Glutamatergic neuron (in vitro differentiated cells): ENCODE results near the gene SLC47A1. TPM values are rescaled to one million over a fixed set of nuclear protein-coding genes. Genes with fewer than 3 reads are reported as not detected.

Experiments
- DNase-seq: peaks from one replicate; pipeline ENCODE4 v3.0.0; 2022
- H3K27ac Mint-ChIP-seq: one replicate; pipeline ENCODE4 v1.8.0; 2020; ENCODE audit warnings: mild to moderate bottlenecking, mixed read lengths, inconsistent platforms; ENCODE audit not compliant: unreplicated experiment
- H3K27me3 Mint-ChIP-seq: one replicate; pipeline ENCODE4 v1.8.0; 2020; ENCODE audit warnings: mild to moderate bottlenecking, moderate library complexity, mixed read lengths, inconsistent platforms; ENCODE audit not compliant: unreplicated experiment
- H3K36me3 Mint-ChIP-seq: one replicate; pipeline ENCODE4 v1.8.0; 2020; ENCODE audit warnings: mild to moderate bottlenecking, mixed read lengths, inconsistent platforms; ENCODE audit not compliant: unreplicated experiment
- H3K4me1 Mint-ChIP-seq: one replicate; pipeline ENCODE4 v1.8.0; 2020; ENCODE audit warnings: mild to moderate bottlenecking, low read depth, mixed read lengths, inconsistent platforms; ENCODE audit not compliant: unreplicated experiment
- H3K4me3 Mint-ChIP-seq: one replicate; pipeline ENCODE4 v1.8.0; 2020; ENCODE audit warnings: mild to moderate bottlenecking, mixed read lengths, inconsistent platforms; ENCODE audit not compliant: unreplicated experiment
- H3K9me3 Mint-ChIP-seq: one replicate; pipeline ENCODE4 v1.8.0; 2020; ENCODE audit warnings: mild to moderate bottlenecking, moderate library complexity, mixed read lengths, inconsistent platforms; ENCODE audit not compliant: unreplicated experiment
- CTCF ChIP-seq: fragments of 200-600 bp; sonication (generic); IDR thresholded peaks from one replicate; pipeline ENCODE4 v1.5.0; 2021; ENCODE audit not compliant: partially characterized antibody, unreplicated experiment
- total RNA-seq: library from RNA; stranded (reverse); fragmentation: NEBNext Ultra II Directional; extraction: Animal tissue kit (Norgen Biotek cat#: 25700); gene quantifications from one replicate; pipeline ENCODE4 v1.2.1, GENCODE V29; 2021; ENCODE audit not compliant: unreplicated experiment

SLC47A1 gene
- total RNA-seq, 1 donor from 2014 or later = not detected

GRCh38 chr17:19531780-19532501 lies 1.7 kb upstream of the SLC47A1 start:
- no peak for DNase-seq
- Mint-ChIP-seq H3K9me3 (peaks cover 8% of the 10 kb centered on the region), H3K27ac (no peak overlapping the region), H3K27me3 (peaks cover 13% of the 10 kb centered on the region), H3K36me3 (peaks cover 6% of the 10 kb centered on the region), H3K4me3 (no peak overlapping the region), H3K4me1 (no peaks in the 10 kb centered on the region)
- TF ChIP-seq CTCF = no peak

GRCh38 chr17:19533036-19533717 lies 477 bp upstream of the SLC47A1 start:
- H3K9me3 Mint-ChIP-seq = peaks cover 9% of the 10 kb centered on the region
- H3K27me3 Mint-ChIP-seq = peaks cover 14% of the 10 kb centered on the region
- no peak for TF ChIP-seq CTCF
- no peak overlapping the region for H3K27ac Mint-ChIP-seq
- peaks cover 5% of the 10 kb centered on the region for H3K4me1 Mint-ChIP-seq
- no peak for DNase-seq
- H3K36me3 Mint-ChIP-seq = peaks cover 6% of the 10 kb centered on the region
- H3K4me3 Mint-ChIP-seq = peak overlapping the region; percentile 74

GRCh38 chr17:19534562-19535149 lies 1.0 kb downstream of the SLC47A1 start:
- peaks cover 18% of the 10 kb centered on the region for H3K27me3 Mint-ChIP-seq
- peaks cover 11% of the 10 kb centered on the region for H3K9me3 Mint-ChIP-seq
- H3K27ac Mint-ChIP-seq = no peak overlapping the region
- no peak for DNase-seq
- peak overlapping the region; percentile 67 for H3K4me3 Mint-ChIP-seq
- H3K4me1 Mint-ChIP-seq = peaks cover 11% of the 10 kb centered on the region
- peaks cover 6% of the 10 kb centered on the region for H3K36me3 Mint-ChIP-seq
- no peak for TF ChIP-seq CTCF

DNA sequence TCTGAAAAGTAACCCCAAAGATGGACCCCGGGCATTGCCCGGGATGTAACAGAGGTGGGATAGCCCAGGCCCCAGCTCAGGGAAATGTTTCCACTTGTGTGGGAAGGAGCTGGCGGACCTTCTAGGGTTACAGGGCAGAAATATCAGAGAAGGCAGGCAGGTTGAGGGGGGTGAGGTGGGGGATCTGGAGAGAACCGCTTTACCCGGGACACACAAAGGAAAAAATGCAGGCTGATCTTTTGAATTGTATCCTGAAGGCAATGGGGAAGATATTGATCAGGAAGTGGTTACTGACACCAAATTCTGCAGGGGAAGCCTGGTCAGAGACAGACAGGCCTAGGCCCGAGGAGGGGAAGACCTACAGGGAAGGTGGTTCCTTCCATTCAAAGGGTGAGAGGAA lies 3.5 kb downstream of the SLC47A1 start:
- H3K4me3 Mint-ChIP-seq = no peak overlapping the region
- peaks cover 17% of the 10 kb centered on the region for H3K4me1 Mint-ChIP-seq
- no peak for DNase-seq
- no peak for TF ChIP-seq CTCF
- H3K27me3 Mint-ChIP-seq = peaks cover 18% of the 10 kb centered on the region
- H3K9me3 Mint-ChIP-seq = peaks cover 8% of the 10 kb centered on the region
- no peak overlapping the region for H3K27ac Mint-ChIP-seq
- peaks cover 4% of the 10 kb centered on the region for H3K36me3 Mint-ChIP-seq
